SK-N-SH (cell line): ENCODE data around the gene C11orf42. TPM values are rescaled to one million over a fixed set of nuclear protein-coding genes. Genes with fewer than 3 reads are reported as not detected.

Experiments used
- CTCF ChIA-PET: fragments of 300-600, 350-600 bp; formaldehyde crosslinking; extraction: SDS; loops from one replicate; lab custom pipeline; 2021; lab: Yijun Ruan, JAX
- POLR2A ChIA-PET: fragments of 350-600 bp; sonication (Branson Sonifier 250); formaldehyde crosslinking; extraction: SDS; loops from one replicate; lab custom pipeline; 2020; ENCODE audit warnings: antibody characterized with exemption, inconsistent platforms; lab: Yijun Ruan, JAX
- DNase-seq: peaks from one replicate; pipeline ENCODE4 v3.0.0; 2012
- H2AFZ ChIP-seq: fragments of 200-600 bp; sonication (generic); 2 replicates; pipeline ENCODE4 v1.8.1; 2016; ENCODE audit warnings: antibody characterized with exemption, mild to moderate bottlenecking, low read depth
- H3F3A ChIP-seq: fragments of 200-600 bp; sonication (generic); replicated peaks from 2 replicates; pipeline ENCODE3; 2016; ENCODE audit warnings: antibody characterized with exemption, mild to moderate bottlenecking; ENCODE audit not compliant: insufficient read depth
- H3K27ac ChIP-seq, 2 experiments: fragments of 200-500 bp in 1 of 2; fragments of 200-600 bp in 1 of 2; sonication (Bioruptor generic) in 1 of 2; sonication (generic), shearing (Covaris generic) in 1 of 2; 2 replicates each; pipeline versions ENCODE4 v1.5.1 to v1.6.1; 2014 to 2016; ENCODE audit warnings: low read depth in 2 of 2, inconsistent platforms in 1 of 2, low read length in 1 of 2, mild to moderate bottlenecking in 1 of 2, mixed read lengths in 1 of 2
- H3K27me3 ChIP-seq: fragments of 200-600 bp; sonication (generic), shearing (Covaris generic); 2 replicates; pipeline ENCODE4 v1.6.1; 2016; ENCODE audit warnings: mixed run types; ENCODE audit not compliant: insufficient read depth
- H3K36me3 ChIP-seq, 2 experiments: fragments of 200-500 bp in 1 of 2; fragments of 200-600 bp in 1 of 2; sonication (Bioruptor generic) in 1 of 2; sonication (generic) in 1 of 2; replicated peaks in 1 of 2; 2 replicates each; pipeline versions ENCODE3 to v1.5.1; 2014 to 2016; ENCODE audit warnings: low read length in 1 of 2, mild to moderate bottlenecking in 1 of 2; ENCODE audit not compliant: insufficient read depth in 2 of 2, control insufficient read depth in 1 of 2
- H3K4me1 ChIP-seq, 2 experiments: fragments of 200-500 bp in 1 of 2; fragments of 200-600 bp in 1 of 2; sonication (Bioruptor generic) in 1 of 2; sonication (generic), shearing (Covaris generic) in 1 of 2; 2 replicates each; pipeline versions ENCODE4 v1.5.1 to v1.6.1; 2014 to 2016; ENCODE audit warnings: low read depth in 1 of 2, low read length in 1 of 2, mixed run types in 1 of 2; ENCODE audit not compliant: insufficient read depth in 2 of 2, control insufficient read depth in 1 of 2
- H3K4me2 ChIP-seq: fragments of 200-600 bp; sonication (generic), shearing (Covaris generic); 2 replicates; pipeline ENCODE4 v1.6.1; 2017; ENCODE audit warnings: mixed run types
- H3K4me3 ChIP-seq, 2 experiments: fragments of 200-500 bp in 1 of 2; fragments of 200-600 bp in 1 of 2; sonication (Bioruptor generic) in 1 of 2; sonication (generic), shearing (Covaris generic) in 1 of 2; 2 replicates each; pipeline versions ENCODE4 v1.5.1 to v1.8.1; 2014 to 2016; ENCODE audit warnings: low read depth in 2 of 2, inconsistent platforms in 1 of 2, low read length in 1 of 2, mild to moderate bottlenecking in 1 of 2, mixed read lengths in 1 of 2, moderate library complexity in 1 of 2
- H3K79me2 ChIP-seq: fragments of 200-600 bp; sonication (generic); 2 replicates; pipeline ENCODE4 v1.8.1; 2017; ENCODE audit warnings: mild to moderate bottlenecking; ENCODE audit not compliant: insufficient read depth
- H3K9ac ChIP-seq: fragments of 200-600 bp; sonication (generic); 2 replicates; pipeline ENCODE4 v1.6.1; 2017; ENCODE audit warnings: mixed run types
- H3K9me2 ChIP-seq: fragments of 200-600 bp; sonication (generic); 2 replicates; pipeline ENCODE4 v1.6.1; 2017; ENCODE audit warnings: mixed run types
- H3K9me3 ChIP-seq: fragments of 200-600 bp; sonication (generic); 2 replicates; pipeline ENCODE4 v1.6.1; 2017; ENCODE audit warnings: mixed run types, mild to moderate bottlenecking, moderate library complexity
- H4K20me1 ChIP-seq: fragments of 200-600 bp; sonication (generic); 2 replicates; pipeline ENCODE4 v1.6.1; 2017; ENCODE audit warnings: mild to moderate bottlenecking, mixed run types; ENCODE audit not compliant: insufficient read depth
- CTCF ChIP-seq: fragments of 200-600 bp; sonication (generic); IDR thresholded peaks from 2 replicates; pipeline ENCODE4 v1.6.1; 2017; ENCODE audit warnings: antibody characterized with exemption, mild to moderate bottlenecking, moderate library complexity
- ELF1 ChIP-seq: IDR thresholded peaks from 2 replicates; pipeline ENCODE4 v1.4.0; 2012
- EZH2phosphoT487 ChIP-seq: fragments of 200-600 bp; sonication (generic); IDR thresholded peaks from 2 replicates; pipeline ENCODE4 v1.6.1; 2017; ENCODE audit warnings: low read depth, mixed run types, mild to moderate bottlenecking, antibody characterized with exemption, moderate library complexity, borderline replicate concordance
- FOSL2 ChIP-seq: IDR thresholded peaks from 2 replicates; pipeline ENCODE4 v1.4.0; 2012; ENCODE audit warnings: low read depth, mild to moderate bottlenecking, moderate library complexity, borderline replicate concordance
- FOXJ3 ChIP-seq: sonication (generic); formaldehyde crosslinking; IDR thresholded peaks from 2 replicates; pipeline ENCODE4 v1.5.1; 2020; ENCODE audit warnings: mild to moderate bottlenecking, missing genetic modification reagents
- FOXM1 ChIP-seq: IDR thresholded peaks from 2 replicates; pipeline ENCODE4 v1.4.0; 2012; ENCODE audit warnings: low read depth, mild to moderate bottlenecking
- GATA2 ChIP-seq: sonication (generic); formaldehyde crosslinking; IDR thresholded peaks from 2 replicates; pipeline ENCODE4 v1.5.0; 2020; ENCODE audit warnings: mild to moderate bottlenecking, missing genetic modification reagents
- MEF2A ChIP-seq: IDR thresholded peaks from 2 replicates; pipeline ENCODE4 v1.4.0; 2012; ENCODE audit warnings: low read depth, borderline replicate concordance
- NFIC ChIP-seq: IDR thresholded peaks from 2 replicates; pipeline ENCODE4 v1.4.0; 2012; ENCODE audit warnings: borderline replicate concordance
- RAD21 ChIP-seq: IDR thresholded peaks from 2 replicates; pipeline ENCODE4 v1.6.1; 2012; ENCODE audit warnings: mild to moderate bottlenecking, low read length
- RFX5 ChIP-seq: IDR thresholded peaks from 2 replicates; pipeline ENCODE4 v1.6.1; 2012; ENCODE audit warnings: mild to moderate bottlenecking, improper control_type of control experiment, low read length
- RXRA ChIP-seq: IDR thresholded peaks from 2 replicates; pipeline ENCODE4 v1.4.0; 2012; ENCODE audit warnings: low read depth, mild to moderate bottlenecking, borderline replicate concordance
- SIN3A ChIP-seq: IDR thresholded peaks from 2 replicates; pipeline ENCODE4 v1.6.1; 2012; ENCODE audit warnings: low read depth, mild to moderate bottlenecking, low read length, moderate library complexity, borderline replicate concordance
- SMC3 ChIP-seq: IDR thresholded peaks from 2 replicates; pipeline ENCODE4 v1.6.1; 2012; ENCODE audit warnings: low read depth, low read length, improper control_type of control experiment
- TAF1 ChIP-seq: IDR thresholded peaks from 2 replicates; pipeline ENCODE4 v1.6.1; 2012; ENCODE audit warnings: low read depth, mild to moderate bottlenecking, low read length, moderate library complexity, borderline replicate concordance
- USF1 ChIP-seq: IDR thresholded peaks from 2 replicates; pipeline ENCODE4 v1.4.0; 2012; ENCODE audit warnings: low read depth, borderline replicate concordance
- YY1 ChIP-seq: IDR thresholded peaks from 2 replicates; pipeline ENCODE4 v1.4.0; 2012; ENCODE audit warnings: low read depth, mild to moderate bottlenecking
- WGBS: methylation state at CpG from one replicate; pipeline ENCODE4 v1.1.6; 2017; ENCODE audit warnings: low lambda C conversion rate; 5-methylcytosine and 5-hydroxymethylcytosine counted together
- polyA plus RNA-seq, 3 experiments: library from polyadenylated mRNA; depleted of rRNA; stranded (reverse); fragments of >200 nt; gene quantifications; 2 replicates each; pipeline ENCODE4 v1.2.3, GENCODE V29; 2012
- TF ChIP-seq, protein P1 (sequence below): IDR thresholded peaks from 2 replicates; pipeline ENCODE4 v1.4.0; 2012; ENCODE audit warnings: low read depth, borderline replicate concordance
- TF ChIP-seq, protein P2 (sequence below): fragments of 150-350 bp; IDR thresholded peaks from 2 replicates; pipeline ENCODE4 v1.6.1; 2016; ENCODE audit warnings: mild to moderate bottlenecking, low read depth, low read length

The C11orf42 gene
- polyA plus RNA-seq, 1 of the 3 experiments (the other 2 are of a cell fraction): not detected

DNA sequence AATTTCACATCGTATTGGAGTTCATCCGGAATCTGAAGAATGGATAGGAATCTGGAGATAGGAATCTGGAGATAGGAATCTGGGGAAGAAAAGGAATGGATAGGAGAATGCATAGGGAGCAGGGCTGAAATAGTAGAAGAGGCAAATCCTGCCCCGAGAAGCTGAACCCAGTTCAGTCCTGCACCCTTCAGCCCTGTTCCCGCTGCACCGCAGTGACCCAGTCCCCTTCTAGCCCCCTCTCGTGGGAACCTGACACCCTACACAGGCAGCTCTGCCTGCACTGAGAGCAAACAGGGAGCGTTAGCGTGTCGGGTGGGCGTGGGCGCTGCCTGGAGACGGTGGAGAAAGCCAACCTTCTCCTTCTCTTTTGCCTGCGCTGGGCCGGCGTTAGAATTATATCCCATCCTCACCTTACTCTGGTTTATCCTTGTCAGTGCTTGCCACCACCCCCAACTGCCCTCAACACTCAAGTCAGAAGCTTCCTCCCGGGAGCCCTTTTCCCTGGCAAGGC is 53.3 kb downstream of the C11orf42 start:
- Histone ChIP-seq H3K36me3 (no peaks in the 10 kb centered on the region), H3K9ac (no peak overlapping the region), H3K4me1 (peaks cover 0 to 10% of the 10 kb centered on the region in 2 experiments; a peak in 1 of 4 replicates), H3F3A (no peaks in the 10 kb centered on the region), H4K20me1 (no peaks in the 10 kb centered on the region), H2AFZ (no peak overlapping the region), H3K27me3 (peaks cover 63% of the 10 kb centered on the region), H3K9me2 (no peaks in the 10 kb centered on the region), H3K27ac (no peak overlapping the region), H3K4me2 (peak overlapping the region; percentile 71), H3K4me3 (peak overlapping the region in 1 of 2 experiments; percentile 4; a peak in 1 of 4 replicates), H3K79me2 (no peaks in the 10 kb centered on the region), H3K9me3 (no peaks in the 10 kb centered on the region)
- 5% methylated on average over 10 of the region's 16 CpGs for WGBS
- POLR2A ChIA-PET: no interaction called here
- CTCF ChIA-PET: interaction anchor here (0.6 to 2.9 kb wide), 12 partner anchors 10 to 1872 kb away, joined by 3 to 12 read pairs (median 4); no protein-coding TSS in a partner anchor
- TF ChIP-seq FOXM1 (no peak), RXRA (no peak), USF1 (no peak), ELF1 (no peak), SIN3A (no peak), TAF1 (no peak), CTCF (no peak)
- no peak for DNase-seq

- 21% methylated on average over 5 of the region's 5 CpGs for WGBS
- Histone ChIP-seq H3K4me2 (no peak overlapping the region), H3K79me2 (no peaks in the 10 kb centered on the region), H3K27me3 (peaks cover 64% of the 10 kb centered on the region), H4K20me1 (no peaks in the 10 kb centered on the region), H3K27ac (no peak overlapping the region), H2AFZ (no peak overlapping the region), H3K4me1 (peaks cover 0 to 10% of the 10 kb centered on the region in 2 experiments; a peak in 1 of 4 replicates), H3K4me3 (no peak overlapping the region), H3K9ac (no peak overlapping the region), H3K9me3 (no peaks in the 10 kb centered on the region), H3K36me3 (no peaks in the 10 kb centered on the region), H3F3A (no peaks in the 10 kb centered on the region), H3K9me2 (no peaks in the 10 kb centered on the region)
- ChIA-PET POLR2A (interaction anchor here (1.0 kb wide), 1 partner anchor 8 kb away, joined by 3 read pairs; no protein-coding TSS in a partner anchor), CTCF (interaction anchor here (0.9 to 3.7 kb wide), 7 partner anchors 8 to 119 kb away, joined by 3 to 37 read pairs (median 6); no protein-coding TSS in a partner anchor)
- no peak for DNase-seq
- TF ChIP-seq MEF2A (no peak), TAF1 (no peak), GATA2 (CRISPR knock-in tag) (no peak), FOSL2 (no peak), SMC3 (no peak), RXRA (no peak), RFX5 (no peak), SIN3A (no peak), YY1 (no peak), EZH2phosphoT487 (no peak), FOXJ3 (CRISPR knock-in tag) (no peak), RAD21 (no peak), USF1 (no peak), NFIC (no peak)
- TF ChIP-seq, protein P1, sequence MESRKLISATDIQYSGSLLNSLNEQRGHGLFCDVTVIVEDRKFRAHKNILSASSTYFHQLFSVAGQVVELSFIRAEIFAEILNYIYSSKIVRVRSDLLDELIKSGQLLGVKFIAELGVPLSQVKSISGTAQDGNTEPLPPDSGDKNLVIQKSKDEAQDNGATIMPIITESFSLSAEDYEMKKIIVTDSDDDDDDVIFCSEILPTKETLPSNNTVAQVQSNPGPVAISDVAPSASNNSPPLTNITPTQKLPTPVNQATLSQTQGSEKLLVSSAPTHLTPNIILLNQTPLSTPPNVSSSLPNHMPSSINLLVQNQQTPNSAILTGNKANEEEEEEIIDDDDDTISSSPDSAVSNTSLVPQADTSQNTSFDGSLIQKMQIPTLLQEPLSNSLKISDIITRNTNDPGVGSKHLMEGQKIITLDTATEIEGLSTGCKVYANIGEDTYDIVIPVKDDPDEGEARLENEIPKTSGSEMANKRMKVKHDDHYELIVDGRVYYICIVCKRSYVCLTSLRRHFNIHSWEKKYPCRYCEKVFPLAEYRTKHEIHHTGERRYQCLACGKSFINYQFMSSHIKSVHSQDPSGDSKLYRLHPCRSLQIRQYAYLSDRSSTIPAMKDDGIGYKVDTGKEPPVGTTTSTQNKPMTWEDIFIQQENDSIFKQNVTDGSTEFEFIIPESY: no peak
- TF ChIP-seq, protein P2, sequence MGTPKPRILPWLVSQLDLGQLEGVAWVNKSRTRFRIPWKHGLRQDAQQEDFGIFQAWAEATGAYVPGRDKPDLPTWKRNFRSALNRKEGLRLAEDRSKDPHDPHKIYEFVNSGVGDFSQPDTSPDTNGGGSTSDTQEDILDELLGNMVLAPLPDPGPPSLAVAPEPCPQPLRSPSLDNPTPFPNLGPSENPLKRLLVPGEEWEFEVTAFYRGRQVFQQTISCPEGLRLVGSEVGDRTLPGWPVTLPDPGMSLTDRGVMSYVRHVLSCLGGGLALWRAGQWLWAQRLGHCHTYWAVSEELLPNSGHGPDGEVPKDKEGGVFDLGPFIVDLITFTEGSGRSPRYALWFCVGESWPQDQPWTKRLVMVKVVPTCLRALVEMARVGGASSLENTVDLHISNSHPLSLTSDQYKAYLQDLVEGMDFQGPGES: no peak
These were observed 54.9 kb downstream of the C11orf42 start for GRCh38 chr11:6260207-6260726.
